Measurements from ENCODE around the gene HECTD2.
A peak's percentile ranks its signal among the peaks of the same experiment; 100 is the strongest.

The HECTD2 gene

GRCh38 chr10:91474009-91474408 lies 63.9 kb downstream of the HECTD2 start:
- no peak overlapping the region for H3K4me3 ChIP-seq (ENCODE audit: low read depth, low read length)
- in situ Hi-C loops (cut with HindIII; ENCODE audit: low sequenced_read_pairs): no loop called here
- no peak for DNase-seq (ENCODE audit: low read depth, low spot score)
- TF ChIP-seq, protein P1, sequence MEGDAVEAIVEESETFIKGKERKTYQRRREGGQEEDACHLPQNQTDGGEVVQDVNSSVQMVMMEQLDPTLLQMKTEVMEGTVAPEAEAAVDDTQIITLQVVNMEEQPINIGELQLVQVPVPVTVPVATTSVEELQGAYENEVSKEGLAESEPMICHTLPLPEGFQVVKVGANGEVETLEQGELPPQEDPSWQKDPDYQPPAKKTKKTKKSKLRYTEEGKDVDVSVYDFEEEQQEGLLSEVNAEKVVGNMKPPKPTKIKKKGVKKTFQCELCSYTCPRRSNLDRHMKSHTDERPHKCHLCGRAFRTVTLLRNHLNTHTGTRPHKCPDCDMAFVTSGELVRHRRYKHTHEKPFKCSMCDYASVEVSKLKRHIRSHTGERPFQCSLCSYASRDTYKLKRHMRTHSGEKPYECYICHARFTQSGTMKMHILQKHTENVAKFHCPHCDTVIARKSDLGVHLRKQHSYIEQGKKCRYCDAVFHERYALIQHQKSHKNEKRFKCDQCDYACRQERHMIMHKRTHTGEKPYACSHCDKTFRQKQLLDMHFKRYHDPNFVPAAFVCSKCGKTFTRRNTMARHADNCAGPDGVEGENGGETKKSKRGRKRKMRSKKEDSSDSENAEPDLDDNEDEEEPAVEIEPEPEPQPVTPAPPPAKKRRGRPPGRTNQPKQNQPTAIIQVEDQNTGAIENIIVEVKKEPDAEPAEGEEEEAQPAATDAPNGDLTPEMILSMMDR (IDR thresholded peaks at IDR 0.05; ENCODE audit: low read depth, low read length): no peak

- H3K4me3 ChIP-seq (ENCODE audit: low read depth, low read length): no peak overlapping the region
- TF ChIP-seq, protein P1 (IDR thresholded peaks at IDR 0.05; ENCODE audit: low read depth, low read length): no peak
- DNase-seq (ENCODE audit: low read depth, low spot score): no peak
- in situ Hi-C loops (cut with HindIII; ENCODE audit: low sequenced_read_pairs): no loop called here
Measured at GRCh38 chr10:91477236-91477635, 67.1 kb downstream of the HECTD2 start.

- TF ChIP-seq, protein P1 (IDR thresholded peaks at IDR 0.05; ENCODE audit: low read depth, low read length): no peak
- DNase-seq (ENCODE audit: low read depth, low spot score): no peak
- no peak overlapping the region for H3K4me3 ChIP-seq (ENCODE audit: low read depth, low read length)
- in situ Hi-C loops (cut with HindIII; ENCODE audit: low sequenced_read_pairs): no loop called here
Measured at GRCh38 chr10:91479583-91479982, 69.4 kb downstream of the HECTD2 start.

GRCh38 chr10:91487911-91488582 lies 77.9 kb downstream of the HECTD2 start:
- no peak overlapping the region for H3K4me3 ChIP-seq (ENCODE audit: low read depth, low read length)
- DNase-seq (ENCODE audit: low read depth, low spot score): no peak
- in situ Hi-C loops (cut with HindIII; ENCODE audit: low sequenced_read_pairs): no loop called here
- TF ChIP-seq, protein P1 (IDR thresholded peaks at IDR 0.05; ENCODE audit: low read depth, low read length): no peak

DNA sequence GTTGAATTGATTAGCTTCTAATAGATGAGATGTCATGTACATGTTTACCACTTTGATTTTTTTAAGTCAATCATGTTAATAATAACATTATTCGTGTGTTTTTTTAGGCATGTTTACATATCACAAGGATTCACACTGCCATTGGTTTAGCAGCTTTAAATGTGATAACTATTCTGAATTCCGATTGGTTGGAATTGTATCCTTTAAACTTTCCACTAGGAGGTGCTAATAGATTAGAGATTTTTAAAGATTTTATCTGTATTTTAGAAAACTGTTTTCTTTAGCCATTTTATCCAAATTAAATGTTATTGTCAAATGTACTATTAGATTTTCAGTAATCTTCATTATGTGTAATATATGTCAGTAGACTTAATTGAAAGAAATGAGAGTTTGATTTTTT lies 83.2 kb downstream of the HECTD2 start:
- TF ChIP-seq, protein P1 (IDR thresholded peaks at IDR 0.05; ENCODE audit: low read depth, low read length): no peak
- DNase-seq (ENCODE audit: low read depth, low spot score): peak; percentile 55
- no peak overlapping the region for H3K4me3 ChIP-seq (ENCODE audit: low read depth, low read length)
- in situ Hi-C loops (cut with HindIII; ENCODE audit: low sequenced_read_pairs): no loop called here

- in situ Hi-C loops (cut with HindIII; ENCODE audit: low sequenced_read_pairs): no loop called here
- TF ChIP-seq, protein P1 (IDR thresholded peaks at IDR 0.05; ENCODE audit: low read depth, low read length): no peak
- no peak for DNase-seq (ENCODE audit: low read depth, low spot score)
- no peak overlapping the region for H3K4me3 ChIP-seq (ENCODE audit: low read depth, low read length)
Measured at GRCh38 chr10:91495402-91495801, 85.3 kb downstream of the HECTD2 start.
